Cardiac fibroblast (primary cell): ENCODE measurements around the gene DEFB125.
"Not testable (repeated sequence)": the region's sequence is repeated elsewhere in the genome, so short reads cannot be mapped to it uniquely, and the experiment has no call there.

Experiments
- DNase-seq, 2 donors: peaks; one replicate each; pipeline versions ENCODE4 v3.0.0 to v3.0.0-alpha.2; 2010; ENCODE audit warnings: low read depth in 2 of 2
- H3K4me3 ChIP-seq, 2 donors: replicated peaks in 1 of 2; 1 replicate in 1 of 2; 2 replicates in 1 of 2; pipeline ENCODE4 v1.5.1; 2011; ENCODE audit warnings: low read depth in 2 of 2, low read length in 2 of 2, mild to moderate bottlenecking in 2 of 2, moderate library complexity in 1 of 2
- CTCF ChIP-seq: IDR thresholded peaks from one replicate; pipeline ENCODE4 v1.5.1; 2011; ENCODE audit warnings: low read depth, mild to moderate bottlenecking, low read length, inconsistent platforms

The DEFB125 gene

GRCh38 chr20:101975-102374 is 14.5 kb downstream of the DEFB125 start:
- H3K4me3 ChIP-seq: no peak overlapping the region
- no peak for DNase-seq
- no peak for TF ChIP-seq CTCF

GRCh38 chr20:103456-103855 is 16.0 kb downstream of the DEFB125 start:
- no peak for DNase-seq
- H3K4me3 ChIP-seq: no peak overlapping the region
- TF ChIP-seq CTCF: no peak

GRCh38 chr20:112396-112795 is 24.9 kb downstream of the DEFB125 start:
- peak in 1 of 2 donors; percentile 5 for DNase-seq
- TF ChIP-seq CTCF: no peak
- no peak overlapping the region for H3K4me3 ChIP-seq

- no peak overlapping the region for H3K4me3 ChIP-seq
- TF ChIP-seq CTCF: no peak
- DNase-seq: no peak
These were observed 30.0 kb downstream of the DEFB125 start for GRCh38 chr20:117518-117917.

- DNase-seq: not testable (repeated sequence)
These were observed 42.4 kb downstream of the DEFB125 start for GRCh38 chr20:129786-130323.

GRCh38 chr20:137668-138490 is 50.4 kb downstream of the DEFB125 start:
- H3K4me3 ChIP-seq: no peak overlapping the region
- peak; percentile 31 for TF ChIP-seq CTCF
- DNase-seq: peak in 1 of 2 donors; percentile 1

More at GRCh38 chr20:129786-130323, 42.4 kb downstream of the DEFB125 start:
- not testable (repeated sequence) for H3K4me3 ChIP-seq

- no peak for TF ChIP-seq CTCF
- DNase-seq: no peak
- no peak within 1 kb of the TSS for H3K4me3 ChIP-seq
These were observed 54.8 kb downstream of the DEFB125 start, which contains the start of gene DEFB126 for GRCh38 chr20:142290-142689. DEFB126 (plus strand) TSS chr20:142590; CDS start chr20:142629, 39 bp downstream.
